Liver (tissue), 9 donors: ENCODE results near the gene GPBP1L1. TPM values are rescaled to one million over a fixed set of nuclear protein-coding genes. Genes with fewer than 3 reads are reported as not detected.

Experiments
- DNase-seq: peaks from one replicate; pipeline ENCODE4 v3.0.0-alpha.2; 2017; ENCODE audit warnings: low spot score
- H3K27ac ChIP-seq, 2 donors: one replicate each; pipeline ENCODE4 v1.7.0; 2013; ENCODE audit warnings: inconsistent platforms in 2 of 2, low read length in 2 of 2, control low read depth in 1 of 2, low read depth in 1 of 2, mild to moderate bottlenecking in 1 of 2
- H3K27me3 ChIP-seq, 4 donors: one replicate each; pipeline versions ENCODE4 v1.6.1 to v1.7.0; 2013; ENCODE audit warnings: low read length in 3 of 4, inconsistent platforms in 1 of 4, mild to moderate bottlenecking in 1 of 4, moderate library complexity in 1 of 4; ENCODE audit not compliant: control insufficient read depth in 4 of 4, insufficient read depth in 4 of 4
- H3K36me3 ChIP-seq, 4 donors: one replicate each; pipeline versions ENCODE4 v1.6.1 to v1.7.0; 2013; ENCODE audit warnings: low read length in 3 of 4, mild to moderate bottlenecking in 3 of 4, low read depth in 1 of 4, moderate library complexity in 1 of 4; ENCODE audit not compliant: control insufficient read depth in 4 of 4, insufficient read depth in 3 of 4
- H3K4me1 ChIP-seq, 4 donors: one replicate each; pipeline versions ENCODE4 v1.6.1 to v1.7.0; 2013; ENCODE audit warnings: low read length in 3 of 4, mild to moderate bottlenecking in 3 of 4, moderate library complexity in 1 of 4; ENCODE audit not compliant: control insufficient read depth in 4 of 4, insufficient read depth in 4 of 4
- H3K4me3 ChIP-seq, 3 donors: one replicate each; pipeline versions ENCODE4 v1.6.1 to v1.7.0; 2013; ENCODE audit warnings: low read length in 3 of 3, control low read depth in 1 of 3, low read depth in 1 of 3, mild to moderate bottlenecking in 1 of 3
- H3K9ac ChIP-seq, 2 donors: one replicate each; pipeline ENCODE4 v1.7.0; 2013; ENCODE audit warnings: low read length in 2 of 2, mild to moderate bottlenecking in 2 of 2, moderate library complexity in 2 of 2, control low read depth in 1 of 2, low read depth in 1 of 2
- H3K9me3 ChIP-seq, 4 donors: one replicate each; pipeline versions ENCODE4 v1.6.1 to v1.7.0; 2013; ENCODE audit warnings: low read length in 3 of 4; ENCODE audit not compliant: control insufficient read depth in 4 of 4
- EGR1 ChIP-seq, 2 donors: IDR thresholded peaks; 2 replicates each; pipeline ENCODE4 v1.6.1; 2016 to 2018; ENCODE audit warnings: antibody characterized with exemption in 2 of 2, low read depth in 2 of 2
- FOXA1 ChIP-seq: IDR thresholded peaks from 2 replicates; pipeline ENCODE4 v1.6.1; 2016; ENCODE audit warnings: antibody characterized with exemption
- FOXA2 ChIP-seq: IDR thresholded peaks from 2 replicates; pipeline ENCODE4 v1.6.1; 2016; ENCODE audit warnings: antibody characterized with exemption
- GABPA ChIP-seq, 2 donors: IDR thresholded peaks in 1 of 2; conservative IDR thresholded peaks in 1 of 2; 2 replicates each; pipeline ENCODE4 v1.6.1; 2016; ENCODE audit warnings: antibody characterized with exemption in 2 of 2, mild to moderate bottlenecking in 1 of 2, moderate library complexity in 1 of 2
- HNF4A ChIP-seq, 2 donors: conservative IDR thresholded peaks; 2 replicates each; pipeline ENCODE4 v1.6.1; 2016; ENCODE audit warnings: antibody characterized with exemption in 2 of 2, mild to moderate bottlenecking in 2 of 2
- HNF4G ChIP-seq: IDR thresholded peaks from 2 replicates; pipeline ENCODE4 v1.6.1; 2016; ENCODE audit warnings: antibody characterized with exemption
- JUND ChIP-seq, 2 donors: IDR thresholded peaks; 2 replicates each; pipeline ENCODE4 v1.6.1; 2016; ENCODE audit warnings: antibody characterized with exemption in 2 of 2
- NR2F2 ChIP-seq: IDR thresholded peaks from 2 replicates; pipeline ENCODE4 v1.6.1; 2016; ENCODE audit warnings: antibody characterized with exemption
- RAD21 ChIP-seq, 2 donors: IDR thresholded peaks; 2 replicates each; pipeline ENCODE4 v1.6.1; 2016; ENCODE audit warnings: antibody characterized with exemption in 2 of 2, mild to moderate bottlenecking in 2 of 2
- RXRA ChIP-seq, 2 donors: IDR thresholded peaks; 2 replicates each; pipeline ENCODE4 v1.6.1; 2017 to 2018; ENCODE audit warnings: antibody characterized with exemption in 2 of 2, mild to moderate bottlenecking in 1 of 2
- SP1 ChIP-seq: IDR thresholded peaks from 2 replicates; pipeline ENCODE4 v1.6.1; 2018; ENCODE audit warnings: antibody characterized with exemption, mild to moderate bottlenecking
- TAF1 ChIP-seq: conservative IDR thresholded peaks from 2 replicates; pipeline ENCODE4 v1.6.1; 2016; ENCODE audit warnings: antibody characterized with exemption, mild to moderate bottlenecking
- YY1 ChIP-seq: IDR thresholded peaks from 2 replicates; pipeline ENCODE4 v1.6.1; 2016; ENCODE audit warnings: antibody characterized with exemption, mild to moderate bottlenecking
- WGBS: extraction: QIAGEN DNeasy Blood & Tissue Kit; methylation state at CpG from one replicate; pipeline ENCODE4 v1.1.7; 2013; 5-methylcytosine and 5-hydroxymethylcytosine counted together
- polyA plus RNA-seq, 2 donors: library from polyadenylated mRNA; stranded (reverse) in 1 of 2; unstranded in 1 of 2; fragments of 200-250 nt in 1 of 2; fragments of >200 nt in 1 of 2; fragmentation: Nextera tagmentation in 1 of 2; extraction: Ambion mirVana in 1 of 2; gene quantifications; one replicate each; pipeline versions ENCODE4 v1.2.1 to v1.2.3, GENCODE V29; 2013 to 2015
- total RNA-seq, 2 donors: library from RNA; depleted of rRNA; stranded (reverse); fragments of >200 nt; gene quantifications; one replicate each; pipeline ENCODE4 v1.2.3, GENCODE V29; 2014
- TF ChIP-seq, protein P1 (sequence below): IDR thresholded peaks from 2 replicates; pipeline ENCODE4 v1.6.1; 2016; ENCODE audit warnings: antibody characterized with exemption, mild to moderate bottlenecking
- TF ChIP-seq, protein P2 (sequence below): IDR thresholded peaks from 2 replicates; pipeline ENCODE4 v1.6.1; 2016; ENCODE audit warnings: antibody characterized with exemption
- TF ChIP-seq, protein P3 (sequence below): fragments of 150-350 bp; IDR thresholded peaks from 2 replicates; pipeline ENCODE4 v1.5.1; 2017; ENCODE audit warnings: improper control_type of control experiment, low read depth, low read length; ENCODE audit not compliant: missing input control
- TF ChIP-seq, protein P4 (sequence below): IDR thresholded peaks from 2 replicates; pipeline ENCODE4 v1.6.1; 2016; ENCODE audit warnings: antibody characterized with exemption
- TF ChIP-seq, protein P5 (sequence below): IDR thresholded peaks from 2 replicates; pipeline ENCODE4 v1.6.1; 2016; ENCODE audit warnings: antibody characterized with exemption
- donor health status: healthy.
- donor health status: healthy.
- donor health status: healthy.
- donor health status: healthy.
- donor health status: healthy.

Gene GPBP1L1
- total and polyA plus RNA-seq, 4 donors = 24.8 to 86.7 (median 53.5) TPM

DNA sequence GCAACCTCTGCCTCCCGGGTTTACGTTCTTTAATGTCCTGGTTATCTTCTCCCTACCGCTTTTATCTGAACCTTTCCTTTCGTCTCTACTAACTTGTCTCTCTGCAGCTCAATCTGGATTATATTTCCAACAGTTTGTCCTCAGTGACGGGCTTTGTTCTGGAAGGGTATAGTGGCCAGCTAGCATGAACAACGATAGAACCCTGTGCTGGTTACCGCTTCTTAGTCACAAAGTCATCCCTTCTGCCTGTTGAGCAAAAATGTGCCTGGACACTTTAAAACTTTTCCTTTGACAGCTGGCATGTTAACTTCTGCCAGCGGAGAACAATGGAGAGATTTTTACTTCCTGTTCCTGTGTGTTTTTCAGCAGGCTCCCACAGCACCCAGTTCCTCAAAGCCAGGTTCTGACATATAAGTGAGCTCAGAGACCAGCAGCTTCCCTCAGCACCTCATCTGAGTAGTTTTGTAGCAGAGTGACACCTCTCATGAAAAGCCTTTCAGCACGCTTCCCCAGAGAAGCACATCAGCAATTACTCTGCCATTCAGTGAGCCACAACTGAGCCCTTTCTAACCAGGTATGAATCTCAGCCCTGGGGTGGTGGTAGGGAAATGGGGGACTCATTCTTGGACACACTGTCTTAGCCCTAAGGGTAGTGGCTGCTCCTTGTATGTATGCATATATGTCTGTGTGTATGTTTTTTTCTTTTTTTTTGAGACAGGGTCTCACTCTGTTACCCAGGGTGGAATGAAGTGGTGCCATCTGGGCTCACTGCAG is 38.9 kb downstream of the GPBP1L1 start:
- no peak for DNase-seq
- WGBS = 83% methylated on average over 9 of the region's 9 CpGs
- no peak for TF ChIP-seq HNF4G
- TF ChIP-seq, protein P1, sequence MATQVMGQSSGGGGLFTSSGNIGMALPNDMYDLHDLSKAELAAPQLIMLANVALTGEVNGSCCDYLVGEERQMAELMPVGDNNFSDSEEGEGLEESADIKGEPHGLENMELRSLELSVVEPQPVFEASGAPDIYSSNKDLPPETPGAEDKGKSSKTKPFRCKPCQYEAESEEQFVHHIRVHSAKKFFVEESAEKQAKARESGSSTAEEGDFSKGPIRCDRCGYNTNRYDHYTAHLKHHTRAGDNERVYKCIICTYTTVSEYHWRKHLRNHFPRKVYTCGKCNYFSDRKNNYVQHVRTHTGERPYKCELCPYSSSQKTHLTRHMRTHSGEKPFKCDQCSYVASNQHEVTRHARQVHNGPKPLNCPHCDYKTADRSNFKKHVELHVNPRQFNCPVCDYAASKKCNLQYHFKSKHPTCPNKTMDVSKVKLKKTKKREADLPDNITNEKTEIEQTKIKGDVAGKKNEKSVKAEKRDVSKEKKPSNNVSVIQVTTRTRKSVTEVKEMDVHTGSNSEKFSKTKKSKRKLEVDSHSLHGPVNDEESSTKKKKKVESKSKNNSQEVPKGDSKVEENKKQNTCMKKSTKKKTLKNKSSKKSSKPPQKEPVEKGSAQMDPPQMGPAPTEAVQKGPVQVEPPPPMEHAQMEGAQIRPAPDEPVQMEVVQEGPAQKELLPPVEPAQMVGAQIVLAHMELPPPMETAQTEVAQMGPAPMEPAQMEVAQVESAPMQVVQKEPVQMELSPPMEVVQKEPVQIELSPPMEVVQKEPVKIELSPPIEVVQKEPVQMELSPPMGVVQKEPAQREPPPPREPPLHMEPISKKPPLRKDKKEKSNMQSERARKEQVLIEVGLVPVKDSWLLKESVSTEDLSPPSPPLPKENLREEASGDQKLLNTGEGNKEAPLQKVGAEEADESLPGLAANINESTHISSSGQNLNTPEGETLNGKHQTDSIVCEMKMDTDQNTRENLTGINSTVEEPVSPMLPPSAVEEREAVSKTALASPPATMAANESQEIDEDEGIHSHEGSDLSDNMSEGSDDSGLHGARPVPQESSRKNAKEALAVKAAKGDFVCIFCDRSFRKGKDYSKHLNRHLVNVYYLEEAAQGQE = no peak
- TF ChIP-seq, protein P2, sequence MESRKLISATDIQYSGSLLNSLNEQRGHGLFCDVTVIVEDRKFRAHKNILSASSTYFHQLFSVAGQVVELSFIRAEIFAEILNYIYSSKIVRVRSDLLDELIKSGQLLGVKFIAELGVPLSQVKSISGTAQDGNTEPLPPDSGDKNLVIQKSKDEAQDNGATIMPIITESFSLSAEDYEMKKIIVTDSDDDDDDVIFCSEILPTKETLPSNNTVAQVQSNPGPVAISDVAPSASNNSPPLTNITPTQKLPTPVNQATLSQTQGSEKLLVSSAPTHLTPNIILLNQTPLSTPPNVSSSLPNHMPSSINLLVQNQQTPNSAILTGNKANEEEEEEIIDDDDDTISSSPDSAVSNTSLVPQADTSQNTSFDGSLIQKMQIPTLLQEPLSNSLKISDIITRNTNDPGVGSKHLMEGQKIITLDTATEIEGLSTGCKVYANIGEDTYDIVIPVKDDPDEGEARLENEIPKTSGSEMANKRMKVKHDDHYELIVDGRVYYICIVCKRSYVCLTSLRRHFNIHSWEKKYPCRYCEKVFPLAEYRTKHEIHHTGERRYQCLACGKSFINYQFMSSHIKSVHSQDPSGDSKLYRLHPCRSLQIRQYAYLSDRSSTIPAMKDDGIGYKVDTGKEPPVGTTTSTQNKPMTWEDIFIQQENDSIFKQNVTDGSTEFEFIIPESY = no peak
- TF ChIP-seq GABPA (IDR thresholded peaks at IDR 0.05 in 1 of 2, conservative IDR thresholded peaks at IDR 0.05 in 1 of 2) = no peak
- TF ChIP-seq RAD21 (IDR thresholded peaks at IDR 0.05) = no peak
- TF ChIP-seq, protein P3, sequence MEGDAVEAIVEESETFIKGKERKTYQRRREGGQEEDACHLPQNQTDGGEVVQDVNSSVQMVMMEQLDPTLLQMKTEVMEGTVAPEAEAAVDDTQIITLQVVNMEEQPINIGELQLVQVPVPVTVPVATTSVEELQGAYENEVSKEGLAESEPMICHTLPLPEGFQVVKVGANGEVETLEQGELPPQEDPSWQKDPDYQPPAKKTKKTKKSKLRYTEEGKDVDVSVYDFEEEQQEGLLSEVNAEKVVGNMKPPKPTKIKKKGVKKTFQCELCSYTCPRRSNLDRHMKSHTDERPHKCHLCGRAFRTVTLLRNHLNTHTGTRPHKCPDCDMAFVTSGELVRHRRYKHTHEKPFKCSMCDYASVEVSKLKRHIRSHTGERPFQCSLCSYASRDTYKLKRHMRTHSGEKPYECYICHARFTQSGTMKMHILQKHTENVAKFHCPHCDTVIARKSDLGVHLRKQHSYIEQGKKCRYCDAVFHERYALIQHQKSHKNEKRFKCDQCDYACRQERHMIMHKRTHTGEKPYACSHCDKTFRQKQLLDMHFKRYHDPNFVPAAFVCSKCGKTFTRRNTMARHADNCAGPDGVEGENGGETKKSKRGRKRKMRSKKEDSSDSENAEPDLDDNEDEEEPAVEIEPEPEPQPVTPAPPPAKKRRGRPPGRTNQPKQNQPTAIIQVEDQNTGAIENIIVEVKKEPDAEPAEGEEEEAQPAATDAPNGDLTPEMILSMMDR = no peak
- no peak for TF ChIP-seq FOXA2
- TF ChIP-seq, protein P4, sequence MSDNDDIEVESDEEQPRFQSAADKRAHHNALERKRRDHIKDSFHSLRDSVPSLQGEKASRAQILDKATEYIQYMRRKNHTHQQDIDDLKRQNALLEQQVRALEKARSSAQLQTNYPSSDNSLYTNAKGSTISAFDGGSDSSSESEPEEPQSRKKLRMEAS = no peak
- TF ChIP-seq TAF1 = no peak
- TF ChIP-seq RXRA (IDR thresholded peaks at IDR 0.05) = no peak
- TF ChIP-seq JUND (IDR thresholded peaks at IDR 0.05) = no peak
- TF ChIP-seq FOXA1 = no peak
- TF ChIP-seq, protein P5, sequence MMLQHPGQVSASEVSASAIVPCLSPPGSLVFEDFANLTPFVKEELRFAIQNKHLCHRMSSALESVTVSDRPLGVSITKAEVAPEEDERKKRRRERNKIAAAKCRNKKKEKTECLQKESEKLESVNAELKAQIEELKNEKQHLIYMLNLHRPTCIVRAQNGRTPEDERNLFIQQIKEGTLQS = no peak
- TF ChIP-seq SP1 = no peak
- TF ChIP-seq HNF4A (conservative IDR thresholded peaks at IDR 0.05) = no peak
- no peak for TF ChIP-seq NR2F2
- no peak for TF ChIP-seq YY1
- TF ChIP-seq EGR1 (IDR thresholded peaks at IDR 0.05; ENCODE audit: low read depth in 2 of 2) = no peak
- Histone ChIP-seq H3K9me3 (no peaks in the 10 kb centered on the region), H3K27ac (no peak overlapping the region), H3K4me3 (no peak overlapping the region), H3K9ac (no peak overlapping the region), H3K36me3 (peaks cover 8 to 35% (median 24%) of the 10 kb centered on the region in 4 donors), H3K4me1 (peaks cover 0 to 2% (median 0%) of the 10 kb centered on the region in 4 donors), H3K27me3 (no peaks in the 10 kb centered on the region)
